ENCODE measurements around the gene TWF2.

Gene TWF2

GRCh38 chr3:52245322-52246263 is 6.6 kb upstream of the TWF2 start, which contains the start of gene PPM1M:
Gene PPM1M (plus strand): TSS chr3:52245759. CDS start chr3:52245825, 66 bp downstream.
- Histone ChIP-seq H3K27ac (ENCODE audit: low read length) (no peak within 1 kb of the TSS), H3K36me3 (ENCODE audit: control insufficient read depth, low read depth, low read length) (peaks cover 6% of the 10 kb centered on the region), H3K9ac (ENCODE audit: low read length) (peak within 1 kb of the TSS; percentile 34), H3K4me1 (ENCODE audit: control insufficient read depth, low read depth, low read length) (peaks cover 10% of the 10 kb centered on the region), H3K27me3 (ENCODE audit: control insufficient read depth, insufficient read depth, low read length) (peaks cover 39% of the 10 kb centered on the region), H3K4me3 (ENCODE audit: low read length) (peak within 1 kb of the TSS; percentile 48), H3K9me3 (ENCODE audit: control insufficient read depth, low read depth, low read length) (no peaks in the 10 kb centered on the region)

DNA sequence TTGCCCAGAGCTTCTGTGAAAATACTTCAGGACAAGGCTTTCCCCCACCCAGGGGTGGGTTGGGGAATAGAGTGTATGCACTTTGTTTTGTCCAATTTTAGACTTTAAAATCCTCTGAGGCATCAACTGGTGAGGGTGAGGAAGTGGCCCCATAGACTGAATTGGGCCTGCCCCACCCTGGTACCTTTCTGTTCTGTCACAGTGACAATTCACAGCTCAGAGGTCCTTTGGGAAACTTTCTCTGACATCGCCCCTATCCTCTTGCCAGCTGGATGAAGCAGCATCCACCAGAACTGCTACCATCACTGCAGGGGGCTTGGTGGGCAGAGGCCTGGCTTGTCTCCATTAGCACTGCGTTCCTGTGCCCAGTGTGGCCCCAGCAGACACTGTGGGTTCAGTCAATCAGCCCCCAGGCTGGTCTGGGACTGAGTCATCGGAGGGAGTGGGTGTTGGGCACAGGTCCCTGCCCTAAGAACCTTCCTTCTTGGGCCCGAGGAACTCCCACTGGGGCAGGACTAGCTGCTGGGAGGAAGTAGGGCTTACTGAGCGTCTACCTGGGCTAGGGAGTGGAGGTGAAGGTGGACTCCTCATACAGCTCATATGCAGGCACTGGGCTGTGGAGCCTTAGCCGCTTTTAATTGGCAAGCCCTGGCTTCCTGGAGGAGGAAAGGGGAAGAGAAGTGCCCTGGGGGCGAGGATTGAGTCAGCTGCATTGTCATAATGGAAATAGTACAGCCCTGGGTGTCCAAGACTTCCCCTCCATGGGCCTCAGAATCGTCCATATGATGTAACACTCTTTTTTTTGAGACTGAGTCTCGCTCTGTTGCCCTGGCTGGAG is 5.1 kb upstream of the TWF2 start:
- Histone ChIP-seq H3K36me3 (ENCODE audit: control insufficient read depth, low read depth, low read length) (peaks cover 3% of the 10 kb centered on the region), H3K4me3 (ENCODE audit: low read length) (no peak overlapping the region), H3K4me1 (ENCODE audit: control insufficient read depth, low read depth, low read length) (peaks cover 16% of the 10 kb centered on the region), H3K9me3 (ENCODE audit: control insufficient read depth, low read depth, low read length) (no peaks in the 10 kb centered on the region), H3K9ac (ENCODE audit: low read length) (no peak overlapping the region), H3K27me3 (ENCODE audit: control insufficient read depth, insufficient read depth, low read length) (peaks cover 39% of the 10 kb centered on the region), H3K27ac (ENCODE audit: low read length) (no peak overlapping the region)

DNA sequence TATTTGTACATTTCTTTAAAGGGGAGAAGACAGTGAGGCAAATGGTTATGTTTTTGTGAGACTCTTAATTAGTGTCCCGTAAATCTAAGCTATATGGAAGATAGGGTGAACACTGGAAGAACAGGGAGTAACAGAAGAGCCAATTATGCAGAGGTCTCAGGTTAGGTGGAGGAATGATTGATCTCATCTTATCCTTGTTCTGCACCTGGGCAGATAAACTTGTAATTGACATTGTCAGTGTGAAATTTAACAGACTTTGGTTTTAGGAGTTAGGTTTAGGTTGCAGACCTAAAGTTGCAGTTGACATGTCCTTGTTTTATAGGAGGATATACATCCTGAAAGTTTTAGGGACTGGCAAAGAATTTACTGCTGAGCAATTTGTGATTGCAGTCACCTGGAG is 3.1 kb upstream of the TWF2 start:
- Histone ChIP-seq H3K27ac (ENCODE audit: low read length) (no peak overlapping the region), H3K4me1 (ENCODE audit: control insufficient read depth, low read depth, low read length) (peaks cover 30% of the 10 kb centered on the region), H3K9me3 (ENCODE audit: control insufficient read depth, low read depth, low read length) (no peaks in the 10 kb centered on the region), H3K4me3 (ENCODE audit: low read length) (no peak overlapping the region), H3K9ac (ENCODE audit: low read length) (no peak overlapping the region), H3K36me3 (ENCODE audit: control insufficient read depth, low read depth, low read length) (no peaks in the 10 kb centered on the region), H3K27me3 (ENCODE audit: control insufficient read depth, insufficient read depth, low read length) (peaks cover 35% of the 10 kb centered on the region)

DNA sequence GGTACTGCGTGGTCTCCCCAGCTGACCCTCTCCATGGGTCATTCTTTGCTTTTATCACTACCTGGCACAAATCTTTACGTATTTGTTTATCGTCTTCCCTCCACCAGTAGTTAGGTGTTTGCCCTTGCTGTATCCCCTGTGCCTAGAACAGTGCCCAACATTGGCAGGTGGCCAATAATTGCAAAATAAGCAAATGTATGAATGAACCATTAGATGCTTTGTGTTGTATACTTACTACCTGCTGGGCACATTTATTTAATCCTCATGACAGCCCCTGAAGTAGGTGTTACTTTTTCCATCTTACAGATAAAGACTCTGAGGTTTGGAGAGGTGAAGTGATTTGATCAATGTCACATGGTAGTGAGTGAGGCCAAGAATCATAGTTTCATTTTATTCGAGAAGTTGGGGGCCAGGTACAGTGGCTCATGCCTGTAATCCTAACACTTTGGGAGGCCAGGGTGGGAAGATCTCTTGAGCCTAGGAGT is 2.0 kb upstream of the TWF2 start:
- no peaks in the 10 kb centered on the region for H3K9me3 ChIP-seq (ENCODE audit: control insufficient read depth, low read depth, low read length)
- H3K4me3 ChIP-seq (ENCODE audit: low read length): no peak overlapping the region
- H3K36me3 ChIP-seq (ENCODE audit: control insufficient read depth, low read depth, low read length): no peaks in the 10 kb centered on the region
- peaks cover 24% of the 10 kb centered on the region for H3K27me3 ChIP-seq (ENCODE audit: control insufficient read depth, insufficient read depth, low read length)
- no peak overlapping the region for H3K9ac ChIP-seq (ENCODE audit: low read length)
- peaks cover 30% of the 10 kb centered on the region for H3K4me1 ChIP-seq (ENCODE audit: control insufficient read depth, low read depth, low read length)
- H3K27ac ChIP-seq (ENCODE audit: low read length): no peak overlapping the region

DNA sequence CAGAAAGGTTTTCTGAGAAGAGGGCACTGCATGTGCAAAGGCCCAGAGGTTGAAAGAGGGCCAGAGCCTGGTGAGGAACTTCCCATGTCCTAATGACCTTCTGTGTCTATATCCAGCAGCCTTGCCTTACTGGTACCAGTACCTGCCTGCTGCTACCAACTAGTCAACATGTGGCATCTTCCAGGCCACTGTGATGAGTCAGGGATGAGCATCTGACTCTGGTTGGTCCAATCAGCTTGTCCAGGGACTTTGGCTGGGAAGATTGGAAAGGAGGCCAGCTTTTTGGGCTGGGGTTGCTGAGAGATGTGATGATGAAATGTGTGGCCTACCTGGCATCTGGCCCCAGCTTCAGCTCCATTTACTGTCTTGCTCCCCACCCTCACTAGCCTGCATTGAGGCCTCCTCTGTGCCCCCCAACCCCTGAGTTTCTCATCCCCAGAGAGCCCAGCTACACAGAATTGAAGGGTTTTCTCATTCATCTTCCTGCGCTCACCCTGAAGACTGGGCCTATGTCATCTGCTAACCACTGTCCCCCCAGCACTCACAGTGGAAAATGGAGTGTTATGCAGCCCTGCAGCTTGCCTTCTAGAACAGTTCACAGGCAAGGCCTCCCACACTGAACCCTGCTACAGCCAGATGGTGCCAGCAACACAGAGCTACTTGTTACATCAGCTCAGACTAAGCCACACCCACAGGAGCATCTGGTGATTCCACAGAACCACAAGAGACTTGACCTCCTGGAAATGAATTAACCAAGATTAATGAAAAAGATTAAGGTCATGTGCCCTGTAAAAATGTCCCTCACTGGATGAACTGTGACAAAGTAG is 1.3 kb upstream of the TWF2 start:
- Histone ChIP-seq H3K9me3 (ENCODE audit: control insufficient read depth, low read depth, low read length) (no peaks in the 10 kb centered on the region), H3K27me3 (ENCODE audit: control insufficient read depth, insufficient read depth, low read length) (peaks cover 20% of the 10 kb centered on the region), H3K4me3 (ENCODE audit: low read length) (peak overlapping the region; percentile 87), H3K4me1 (ENCODE audit: control insufficient read depth, low read depth, low read length) (peaks cover 30% of the 10 kb centered on the region), H3K36me3 (ENCODE audit: control insufficient read depth, low read depth, low read length) (no peaks in the 10 kb centered on the region), H3K27ac (ENCODE audit: low read length) (no peak overlapping the region), H3K9ac (ENCODE audit: low read length) (peak overlapping the region; percentile 15)

DNA sequence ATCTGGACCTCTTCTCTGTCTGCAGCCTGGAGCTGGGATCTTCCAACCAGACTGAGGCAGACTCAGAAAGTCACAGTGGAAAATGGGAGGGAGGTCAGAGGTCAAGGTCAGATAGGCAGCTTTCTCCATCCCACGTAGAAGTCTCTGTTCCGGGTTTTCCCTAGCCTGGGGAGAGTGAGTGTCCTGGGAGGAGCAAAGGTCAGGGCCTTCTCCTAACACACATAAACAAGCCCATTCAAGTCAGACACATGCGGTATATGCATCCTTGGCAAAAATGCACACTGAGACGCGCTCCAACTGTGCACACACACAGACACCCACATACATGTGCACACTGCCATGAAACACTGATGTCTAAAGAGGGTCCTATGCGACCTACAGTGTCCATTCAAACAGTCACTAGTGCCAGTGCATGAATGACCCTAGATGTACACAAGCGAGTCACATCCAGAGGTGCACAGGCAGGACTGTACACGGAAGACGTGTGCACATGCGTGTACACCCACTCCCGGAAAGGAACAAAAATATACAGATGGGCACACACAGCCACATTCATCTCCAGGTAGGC is 681 bp downstream of the TWF2 start:
- Histone ChIP-seq H3K27ac (ENCODE audit: low read length) (no peak overlapping the region), H3K36me3 (ENCODE audit: control insufficient read depth, low read depth, low read length) (no peaks in the 10 kb centered on the region), H3K27me3 (ENCODE audit: control insufficient read depth, insufficient read depth, low read length) (no peaks in the 10 kb centered on the region), H3K9me3 (ENCODE audit: control insufficient read depth, low read depth, low read length) (no peaks in the 10 kb centered on the region), H3K9ac (ENCODE audit: low read length) (peak overlapping the region; percentile 66), H3K4me3 (ENCODE audit: low read length) (peak overlapping the region; percentile 87), H3K4me1 (ENCODE audit: control insufficient read depth, low read depth, low read length) (peaks cover 30% of the 10 kb centered on the region)

GRCh38 chr3:52237657-52238172 is 1.2 kb downstream of the TWF2 start:
- no peak overlapping the region for H3K27ac ChIP-seq (ENCODE audit: low read length)
- H3K4me1 ChIP-seq (ENCODE audit: control insufficient read depth, low read depth, low read length): peaks cover 30% of the 10 kb centered on the region
- H3K36me3 ChIP-seq (ENCODE audit: control insufficient read depth, low read depth, low read length): no peaks in the 10 kb centered on the region
- no peak overlapping the region for H3K9ac ChIP-seq (ENCODE audit: low read length)
- H3K27me3 ChIP-seq (ENCODE audit: control insufficient read depth, insufficient read depth, low read length): no peaks in the 10 kb centered on the region
- H3K9me3 ChIP-seq (ENCODE audit: control insufficient read depth, low read depth, low read length): no peaks in the 10 kb centered on the region
- peak overlapping the region; percentile 87 for H3K4me3 ChIP-seq (ENCODE audit: low read length)

DNA sequence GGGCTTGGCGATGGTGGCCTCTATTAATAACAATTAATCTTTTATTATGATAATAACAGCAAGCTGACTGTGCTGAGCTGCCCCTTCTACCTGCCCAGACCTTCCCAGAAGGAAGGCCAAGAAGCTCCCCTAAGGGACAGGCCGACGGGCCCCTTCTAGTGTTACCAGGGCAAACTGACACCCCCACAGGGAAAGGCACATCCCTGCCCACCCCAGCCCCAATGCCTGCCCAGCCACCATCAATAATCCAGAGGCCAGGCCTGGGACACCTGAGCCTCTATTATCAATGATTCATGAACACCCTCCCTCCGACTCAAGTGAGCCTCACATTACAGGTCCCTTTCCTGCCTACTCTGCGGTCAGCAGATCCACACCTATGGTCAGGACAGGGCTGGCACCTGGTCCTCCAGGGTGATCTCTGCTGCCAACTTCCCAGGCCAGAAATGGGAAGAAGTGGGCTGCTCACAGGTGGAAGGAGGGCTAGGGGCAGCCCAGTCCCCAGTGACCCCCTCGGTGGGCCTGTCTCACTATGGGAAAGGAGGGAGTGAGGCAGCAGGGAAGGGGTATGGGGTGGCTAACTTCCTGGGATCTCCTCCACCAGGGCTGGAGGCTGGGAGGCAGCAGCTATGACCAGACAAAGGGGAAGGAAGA is 1.8 kb downstream of the TWF2 start:
- Histone ChIP-seq H3K27ac (ENCODE audit: low read length) (peak overlapping the region; percentile 36), H3K9me3 (ENCODE audit: control insufficient read depth, low read depth, low read length) (no peaks in the 10 kb centered on the region), H3K9ac (ENCODE audit: low read length) (no peak overlapping the region), H3K4me3 (ENCODE audit: low read length) (peak overlapping the region; percentile 31), H3K4me1 (ENCODE audit: control insufficient read depth, low read depth, low read length) (peaks cover 30% of the 10 kb centered on the region), H3K36me3 (ENCODE audit: control insufficient read depth, low read depth, low read length) (no peaks in the 10 kb centered on the region), H3K27me3 (ENCODE audit: control insufficient read depth, insufficient read depth, low read length) (no peaks in the 10 kb centered on the region)

- Histone ChIP-seq H3K27ac (ENCODE audit: low read length) (no peak overlapping the region), H3K27me3 (ENCODE audit: control insufficient read depth, insufficient read depth, low read length) (no peaks in the 10 kb centered on the region), H3K9me3 (ENCODE audit: control insufficient read depth, low read depth, low read length) (no peaks in the 10 kb centered on the region), H3K36me3 (ENCODE audit: control insufficient read depth, low read depth, low read length) (no peaks in the 10 kb centered on the region), H3K4me3 (ENCODE audit: low read length) (no peak overlapping the region), H3K9ac (ENCODE audit: low read length) (no peak overlapping the region), H3K4me1 (ENCODE audit: control insufficient read depth, low read depth, low read length) (peaks cover 30% of the 10 kb centered on the region)
Observed at GRCh38 chr3:52236424-52236886, 2.5 kb downstream of the TWF2 start.
